Measurements from ENCODE around the gene HLF. TPM values are rescaled to one million over a fixed set of nuclear protein-coding genes. Genes with fewer than 3 reads are reported as not detected.

Gene HLF
- total and polyA plus RNA-seq, 9 donors, result 28.0 to 106 (median 40.8) TPM

DNA sequence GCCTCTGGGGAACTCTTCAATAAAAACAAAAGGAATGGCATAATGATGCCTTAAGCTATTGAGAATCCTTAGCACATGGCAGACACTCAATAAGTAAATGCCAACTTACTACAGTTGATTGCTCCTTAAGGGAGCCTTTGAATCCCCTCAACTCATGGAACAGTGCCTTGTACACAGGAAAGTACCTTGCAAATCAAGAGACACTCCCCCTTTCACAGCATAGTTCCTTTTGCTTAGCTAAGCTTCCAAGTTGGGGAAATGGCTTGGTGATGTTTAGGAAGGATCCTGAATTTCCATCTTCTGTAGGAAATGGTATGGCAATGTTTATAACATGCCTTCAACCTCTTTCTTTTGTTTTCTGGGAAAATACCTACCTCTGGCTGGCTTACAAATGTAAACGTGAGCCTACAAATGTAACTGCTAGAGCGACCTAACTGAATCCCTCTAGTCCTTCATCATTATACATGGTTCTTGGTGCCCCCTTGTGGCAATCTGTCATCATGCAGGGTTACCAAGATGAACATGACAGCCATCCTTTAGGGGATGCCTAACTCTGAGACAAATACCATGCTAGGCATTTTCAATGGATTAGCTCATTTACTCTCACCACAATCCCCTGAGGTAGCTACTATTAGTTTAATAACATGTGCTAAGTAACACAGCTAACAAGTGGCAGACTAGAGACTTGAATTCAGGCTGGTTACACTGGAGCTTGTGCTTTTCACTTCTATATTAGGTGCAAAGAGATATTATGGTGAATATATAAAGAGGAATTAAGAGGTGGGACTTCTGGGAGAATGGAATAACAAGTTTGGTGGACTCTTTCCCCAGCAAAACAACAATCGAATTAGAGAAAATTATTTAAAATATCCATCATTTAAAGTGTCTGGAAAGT lies 91.9 kb downstream of the HLF start:
- H3K9me3 ChIP-seq, result no peaks in the 10 kb centered on the region
- intact Hi-C loops (cut with DNase I), result loop anchor here in 2 of 4 donors (5.0 to 10.0 kb wide), 2 partner anchors 362 to 364 kb away; no protein-coding TSS in a partner anchor
- peak; percentile 32 to 72 (median 43) for DNase-seq
- no peak overlapping the region for H3K4me3 ChIP-seq
- no peaks in the 10 kb centered on the region for H3K36me3 ChIP-seq
- no peak overlapping the region for H3K27ac ChIP-seq
- TF ChIP-seq, protein P1, sequence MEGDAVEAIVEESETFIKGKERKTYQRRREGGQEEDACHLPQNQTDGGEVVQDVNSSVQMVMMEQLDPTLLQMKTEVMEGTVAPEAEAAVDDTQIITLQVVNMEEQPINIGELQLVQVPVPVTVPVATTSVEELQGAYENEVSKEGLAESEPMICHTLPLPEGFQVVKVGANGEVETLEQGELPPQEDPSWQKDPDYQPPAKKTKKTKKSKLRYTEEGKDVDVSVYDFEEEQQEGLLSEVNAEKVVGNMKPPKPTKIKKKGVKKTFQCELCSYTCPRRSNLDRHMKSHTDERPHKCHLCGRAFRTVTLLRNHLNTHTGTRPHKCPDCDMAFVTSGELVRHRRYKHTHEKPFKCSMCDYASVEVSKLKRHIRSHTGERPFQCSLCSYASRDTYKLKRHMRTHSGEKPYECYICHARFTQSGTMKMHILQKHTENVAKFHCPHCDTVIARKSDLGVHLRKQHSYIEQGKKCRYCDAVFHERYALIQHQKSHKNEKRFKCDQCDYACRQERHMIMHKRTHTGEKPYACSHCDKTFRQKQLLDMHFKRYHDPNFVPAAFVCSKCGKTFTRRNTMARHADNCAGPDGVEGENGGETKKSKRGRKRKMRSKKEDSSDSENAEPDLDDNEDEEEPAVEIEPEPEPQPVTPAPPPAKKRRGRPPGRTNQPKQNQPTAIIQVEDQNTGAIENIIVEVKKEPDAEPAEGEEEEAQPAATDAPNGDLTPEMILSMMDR (IDR thresholded peaks at IDR 0.05), result peak; percentile 39 to 44 (median 39)
- TF ChIP-seq POLR2A (IDR thresholded peaks at IDR 0.05), result no peak
- TF ChIP-seq EP300 (IDR thresholded peaks at IDR 0.05), result no peak
- no peaks in the 10 kb centered on the region for H3K27me3 ChIP-seq
- WGBS, 3 donors, result 30 to 41% (median 34%) methylated on average over 3 of the region's 3 CpGs
- no peaks in the 10 kb centered on the region for H3K4me1 ChIP-seq (ENCODE audit: insufficient read depth)

DNA sequence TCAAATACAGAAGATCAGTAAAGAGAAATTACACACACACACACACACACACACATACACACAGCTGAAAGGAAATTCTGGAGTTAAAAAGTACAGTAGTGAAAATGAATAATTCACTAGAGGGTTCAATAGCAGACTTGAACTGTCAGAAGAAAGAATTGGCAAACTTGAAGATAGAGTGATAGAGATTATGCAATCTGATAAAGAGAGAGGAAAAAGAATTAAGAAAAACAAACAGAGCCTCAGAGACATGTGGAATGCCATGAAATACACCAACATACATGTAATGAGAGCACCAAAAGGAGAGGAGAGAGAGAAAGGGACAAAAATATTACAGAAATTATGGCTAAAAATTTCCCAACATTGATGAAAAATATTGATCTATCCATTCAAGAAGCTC lies 96.2 kb downstream of the HLF start:
- intact Hi-C loops (cut with DNase I), result no loop called here
- no peaks in the 10 kb centered on the region for H3K36me3 ChIP-seq

DNA sequence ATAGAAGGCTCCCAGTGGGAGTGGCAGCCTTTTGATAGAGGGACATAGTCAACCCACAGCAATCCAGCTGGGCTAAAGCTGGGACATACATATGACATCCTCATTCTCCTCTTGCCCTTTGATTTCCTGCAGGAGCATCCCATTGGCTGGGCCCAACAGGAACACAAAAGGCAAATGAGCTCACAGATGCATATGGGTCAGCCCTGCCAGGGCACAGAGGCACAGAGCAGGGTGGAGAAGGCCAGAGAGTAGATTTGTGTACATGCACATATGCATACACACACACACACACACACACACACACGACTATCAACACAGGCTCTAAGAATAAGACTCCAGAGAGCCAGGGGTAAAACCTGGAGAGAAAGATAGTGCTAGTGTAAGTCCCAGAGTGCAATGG lies 98.3 kb downstream of the HLF start:
- WGBS, 3 donors, result 81 to 90% (median 86%) methylated on average over 1 of the region's 1 CpG
- Histone ChIP-seq H3K4me3 (no peak overlapping the region), H3K36me3 (no peaks in the 10 kb centered on the region), H3K27ac (no peak overlapping the region), H3K4me1 (ENCODE audit: insufficient read depth) (no peaks in the 10 kb centered on the region), H3K27me3 (no peaks in the 10 kb centered on the region), H3K9me3 (no peaks in the 10 kb centered on the region)
- intact Hi-C loops (cut with DNase I), result no loop called here
- DNase-seq, result no peak
- TF ChIP-seq EP300 (IDR thresholded peaks at IDR 0.05) (no peak), POLR2A (IDR thresholded peaks at IDR 0.05) (no peak)
- TF ChIP-seq, protein P1 (IDR thresholded peaks at IDR 0.05), result no peak

More for the DNA sequence above, 96.2 kb downstream of the HLF start:
- H3K27me3 ChIP-seq, result no peaks in the 10 kb centered on the region
- H3K9me3 ChIP-seq, result no peaks in the 10 kb centered on the region
- no peaks in the 10 kb centered on the region for H3K4me1 ChIP-seq (ENCODE audit: insufficient read depth)
- no peak for TF ChIP-seq EP300 (IDR thresholded peaks at IDR 0.05)
- TF ChIP-seq POLR2A (IDR thresholded peaks at IDR 0.05), result no peak
- no peak overlapping the region for H3K27ac ChIP-seq
- DNase-seq, result no peak
- H3K4me3 ChIP-seq, result no peak overlapping the region

DNA sequence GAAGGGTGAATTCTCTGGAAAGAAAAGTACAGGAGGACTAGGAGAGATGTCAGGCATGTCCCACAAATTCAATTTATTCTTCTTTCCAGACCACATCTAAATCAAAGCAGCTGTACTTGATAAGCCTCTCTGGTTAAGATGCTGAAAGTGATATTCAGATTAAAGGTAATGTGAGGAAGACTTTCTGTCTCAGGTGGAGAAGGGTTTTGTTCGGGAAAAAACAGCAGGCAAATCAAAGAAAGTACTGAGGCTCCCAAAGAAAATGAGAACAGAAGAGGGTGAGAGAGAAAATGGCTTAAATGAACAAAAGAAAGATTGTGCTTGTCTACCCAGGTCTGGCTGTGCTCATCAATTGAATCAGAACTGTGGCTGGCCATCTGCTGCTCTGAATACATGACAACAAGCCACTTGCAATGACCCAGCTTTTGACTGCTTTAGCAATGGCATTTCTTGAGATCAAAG lies 101.3 kb downstream of the HLF start:
- intact Hi-C loops (cut with DNase I), result no loop called here
- Histone ChIP-seq H3K9me3 (no peaks in the 10 kb centered on the region), H3K27ac (no peak overlapping the region), H3K4me3 (no peak overlapping the region), H3K27me3 (no peaks in the 10 kb centered on the region), H3K4me1 (ENCODE audit: insufficient read depth) (no peaks in the 10 kb centered on the region), H3K36me3 (no peaks in the 10 kb centered on the region)
- 80 to 94% (median 85%) methylated on average over 1 of the region's 1 CpG for WGBS, 3 donors
- no peak for DNase-seq
- TF ChIP-seq POLR2A (IDR thresholded peaks at IDR 0.05) (no peak), EP300 (IDR thresholded peaks at IDR 0.05) (no peak)

DNA sequence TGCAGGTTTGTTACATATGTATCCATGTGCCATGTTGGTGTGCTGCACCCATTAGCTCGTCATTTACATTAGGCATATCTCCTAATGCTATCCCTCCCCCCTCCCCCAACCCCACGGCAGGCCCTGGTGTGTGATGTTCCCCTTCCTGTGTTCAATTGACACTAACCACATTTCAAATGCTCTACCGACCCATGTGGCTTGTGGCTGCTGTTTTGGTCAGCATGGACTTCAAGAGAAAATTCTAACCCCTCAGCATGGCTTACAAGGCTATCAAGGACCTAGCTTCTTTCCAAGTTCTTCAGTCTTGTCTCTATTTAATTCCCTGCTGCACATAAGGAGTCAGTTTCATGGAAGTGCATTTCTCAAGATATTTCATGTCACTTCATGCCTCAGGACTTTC lies 103.9 kb downstream of the HLF start:
- no peaks in the 10 kb centered on the region for H3K27me3 ChIP-seq
- intact Hi-C loops (cut with DNase I), result no loop called here
- H3K27ac ChIP-seq, result no peak overlapping the region
- H3K36me3 ChIP-seq, result no peaks in the 10 kb centered on the region
- no peak for DNase-seq
- TF ChIP-seq, protein P1 (IDR thresholded peaks at IDR 0.05), result no peak
- no peak for TF ChIP-seq POLR2A (IDR thresholded peaks at IDR 0.05)
- TF ChIP-seq EP300 (IDR thresholded peaks at IDR 0.05), result no peak
- no peaks in the 10 kb centered on the region for H3K9me3 ChIP-seq
- WGBS, 3 donors, result 58 to 86% (median 63%) methylated on average over 3 of the region's 3 CpGs
- H3K4me1 ChIP-seq (ENCODE audit: insufficient read depth), result no peaks in the 10 kb centered on the region
- H3K4me3 ChIP-seq, result no peak overlapping the region

Other genes starting within 250 kb of the HLF start
- gene MMD, start 156.9 kb downstream of the HLF start, total RNA-seq, result 10 to 100 TPM in 1 of 7 donors, 1 to 10 TPM in 6; 5.3 to 11.0 (median 6.7) TPM
- gene MMD, start 156.9 kb downstream of the HLF start, polyA plus RNA-seq, result 10 to 100 TPM in 1 of 2 donors, 1 to 10 TPM in 1; 5.0 to 10.2 TPM
- not detected for gene SMIM36, start 246.5 kb downstream of the HLF start, total RNA-seq
- gene SMIM36, start 246.5 kb downstream of the HLF start, polyA plus RNA-seq, result not detected

Data from ovary (tissue), 9 donors.